Activated T-helper 1 cell treated with anti-CD3 and anti-CD28 coated beads, Interleukin-12 subunit alpha, Interleukin-12 subunit beta, Interleukin-2, Interleukin-4 antibody, amounts not matched to agents 30 ng/mL and 10 ng/mL and 1 ng/mL, durations not matched to agents 14 hours and 24 hours and 36 hours (primary cell): ENCODE results near the gene GPRASP2. TPM values are rescaled to one million over a fixed set of nuclear protein-coding genes. Genes with fewer than 3 reads are reported as not detected.
A peak's percentile ranks its signal among the peaks of the same experiment; 100 is the strongest.
"Not testable (repeated sequence)": the region's sequence is repeated elsewhere in the genome, so short reads cannot be mapped to it uniquely, and the experiment has no call there.

ENCODE experiments used
- DNase-seq: peaks from one replicate; pipeline ENCODE4 v3.0.0; 2021; ENCODE audit warnings: low spot score
- H3K27ac Mint-ChIP-seq: one replicate; pipeline ENCODE4 v1.8.0; 2021; ENCODE audit warnings: mild to moderate bottlenecking, mixed read lengths
- H3K27me3 Mint-ChIP-seq: one replicate; pipeline ENCODE4 v1.8.0; 2022; ENCODE audit warnings: mild to moderate bottlenecking, moderate library complexity, mixed read lengths; ENCODE audit not compliant: insufficient read depth
- H3K36me3 Mint-ChIP-seq: one replicate; pipeline ENCODE4 v1.8.0; 2021; ENCODE audit warnings: low read depth, mixed read lengths
- H3K4me1 Mint-ChIP-seq: one replicate; pipeline ENCODE4 v1.8.0; 2021; ENCODE audit warnings: low read depth, mixed read lengths
- H3K4me3 Mint-ChIP-seq: one replicate; pipeline ENCODE4 v1.8.0; 2021; ENCODE audit warnings: mild to moderate bottlenecking, moderate library complexity, mixed read lengths
- H3K9me3 Mint-ChIP-seq: one replicate; pipeline ENCODE4 v1.8.0; 2021; ENCODE audit warnings: mixed read lengths
- intact Hi-C: fragments of 100-400 bp; cut with micrococcal nuclease; formaldehyde crosslinking; loops from one replicate; pipeline ENCODE4 v1.15.1; 2024
- total RNA-seq: library from RNA; stranded (reverse); gene quantifications from 2 replicates; pipeline ENCODE4 v1.2.3, GENCODE V29; 2022

GPRASP2 gene
- total RNA-seq, 1 donor from 2014 or later, result 0.10 TPM

GRCh38 chrX:102714994-102715393 is 2.7 kb downstream of the GPRASP2 start:
- no peak overlapping the region for H3K4me3 Mint-ChIP-seq
- peaks cover under 1% of the 10 kb centered on the region for H3K4me1 Mint-ChIP-seq
- DNase-seq, result no peak
- no peaks in the 10 kb centered on the region for H3K9me3 Mint-ChIP-seq
- no peaks in the 10 kb centered on the region for H3K36me3 Mint-ChIP-seq
- H3K27ac Mint-ChIP-seq, result no peak overlapping the region
- intact Hi-C loops, result no loop called here
- H3K27me3 Mint-ChIP-seq, result peaks cover 18% of the 10 kb centered on the region

- H3K36me3 Mint-ChIP-seq, result no peaks in the 10 kb centered on the region
- intact Hi-C loops, result no loop called here
- no peaks in the 10 kb centered on the region for H3K9me3 Mint-ChIP-seq
- H3K27me3 Mint-ChIP-seq, result peaks cover 12% of the 10 kb centered on the region
- no peak for DNase-seq
- peaks cover 10% of the 10 kb centered on the region for H3K4me1 Mint-ChIP-seq
- no peak overlapping the region for H3K4me3 Mint-ChIP-seq
- no peak overlapping the region for H3K27ac Mint-ChIP-seq
Measured at GRCh38 chrX:102715967-102716366, 3.7 kb downstream of the GPRASP2 start.

GRCh38 chrX:102720237-102721168 is 8.3 kb downstream of the GPRASP2 start, which contains the start of gene GPRASP3:
TSS of gene GPRASP3 (plus strand) at chrX:102720743. CDS start at chrX:102748996, 28,253 bp downstream.
- intact Hi-C loops, result loop anchor here (1.0 to 2.0 kb wide), 3 partner anchors 49 to 122 kb away; partner anchors contain the start of gene ARMCX5
- H3K27ac Mint-ChIP-seq, result peak within 1 kb of the TSS; percentile 88
- no peaks in the 10 kb centered on the region for H3K9me3 Mint-ChIP-seq
- H3K4me1 Mint-ChIP-seq, result peaks cover 11% of the 10 kb centered on the region
- H3K36me3 Mint-ChIP-seq, result no peaks in the 10 kb centered on the region
- H3K27me3 Mint-ChIP-seq, result no peaks in the 10 kb centered on the region
- peak; percentile 56 for DNase-seq
- H3K4me3 Mint-ChIP-seq, result peak within 1 kb of the TSS; percentile 88

GRCh38 chrX:102721169-102721506 is 8.9 kb downstream of the GPRASP2 start:
- DNase-seq, H3K9me3 Mint-ChIP-seq, H3K27me3 Mint-ChIP-seq, H3K36me3 Mint-ChIP-seq, H3K27ac Mint-ChIP-seq: not testable (repeated sequence)
- intact Hi-C loops, result loop anchor here (2.0 kb wide), 2 partner anchors 62 to 122 kb away; partner anchors contain the start of gene ARMCX5
- Mint-ChIP-seq H3K4me1 (peaks cover 11% of the 10 kb centered on the region), H3K4me3 (peak overlapping the region; percentile 88)

GRCh38 chrX:102723456-102723855 is 11.2 kb downstream of the GPRASP2 start:
- no peaks in the 10 kb centered on the region for H3K36me3 Mint-ChIP-seq
- no peak overlapping the region for H3K27ac Mint-ChIP-seq
- no peak for DNase-seq
- peaks cover 11% of the 10 kb centered on the region for H3K4me1 Mint-ChIP-seq
- H3K9me3 Mint-ChIP-seq, result no peaks in the 10 kb centered on the region
- no peak overlapping the region for H3K4me3 Mint-ChIP-seq
- H3K27me3 Mint-ChIP-seq, result no peaks in the 10 kb centered on the region
- intact Hi-C loops, result no loop called here

- H3K36me3 Mint-ChIP-seq, result no peaks in the 10 kb centered on the region
- H3K9me3 Mint-ChIP-seq, result no peaks in the 10 kb centered on the region
- H3K4me3 Mint-ChIP-seq, result no peak overlapping the region
- H3K4me1 Mint-ChIP-seq, result no peaks in the 10 kb centered on the region
- no peak for DNase-seq
- no peaks in the 10 kb centered on the region for H3K27me3 Mint-ChIP-seq
- intact Hi-C loops, result no loop called here
- no peak overlapping the region for H3K27ac Mint-ChIP-seq
Measured at GRCh38 chrX:102727761-102728160, 15.5 kb downstream of the GPRASP2 start.

GRCh38 chrX:102728646-102729045 is 16.4 kb downstream of the GPRASP2 start:
- Mint-ChIP-seq H3K27ac (no peak overlapping the region), H3K4me3 (no peak overlapping the region), H3K27me3 (no peaks in the 10 kb centered on the region), H3K9me3 (no peaks in the 10 kb centered on the region), H3K36me3 (no peaks in the 10 kb centered on the region), H3K4me1 (no peaks in the 10 kb centered on the region)
- intact Hi-C loops, result no loop called here
- no peak for DNase-seq

- Mint-ChIP-seq H3K4me3 (no peak overlapping the region), H3K9me3 (no peaks in the 10 kb centered on the region), H3K27me3 (no peaks in the 10 kb centered on the region), H3K4me1 (no peaks in the 10 kb centered on the region), H3K27ac (no peak overlapping the region), H3K36me3 (no peaks in the 10 kb centered on the region)
- intact Hi-C loops, result no loop called here
- DNase-seq, result no peak
Measured at GRCh38 chrX:102739657-102740056, 27.4 kb downstream of the GPRASP2 start.

- H3K36me3 Mint-ChIP-seq, result no peaks in the 10 kb centered on the region
- H3K27ac Mint-ChIP-seq, result no peak overlapping the region
- intact Hi-C loops, result no loop called here
- H3K27me3 Mint-ChIP-seq, result no peaks in the 10 kb centered on the region
- no peak overlapping the region for H3K4me3 Mint-ChIP-seq
- H3K4me1 Mint-ChIP-seq, result no peaks in the 10 kb centered on the region
- no peaks in the 10 kb centered on the region for H3K9me3 Mint-ChIP-seq
- DNase-seq, result no peak
Measured at GRCh38 chrX:102744307-102744706, 32.1 kb downstream of the GPRASP2 start.

- no peak overlapping the region for H3K27ac Mint-ChIP-seq
- peak overlapping the region; percentile 33 for H3K4me3 Mint-ChIP-seq
- DNase-seq, result no peak
- intact Hi-C loops, result no loop called here
- H3K4me1 Mint-ChIP-seq, result no peaks in the 10 kb centered on the region
- H3K27me3 Mint-ChIP-seq, result no peaks in the 10 kb centered on the region
- H3K9me3 Mint-ChIP-seq, result no peaks in the 10 kb centered on the region
- no peaks in the 10 kb centered on the region for H3K36me3 Mint-ChIP-seq
Measured at GRCh38 chrX:102745513-102745856, 33.2 kb downstream of the GPRASP2 start.

GRCh38 chrX:102745857-102746584 is 33.8 kb downstream of the GPRASP2 start:
- no peaks in the 10 kb centered on the region for H3K27me3 Mint-ChIP-seq
- no peak for DNase-seq
- intact Hi-C loops, result no loop called here
- H3K27ac Mint-ChIP-seq, result no peak overlapping the region
- no peaks in the 10 kb centered on the region for H3K36me3 Mint-ChIP-seq
- peak overlapping the region; percentile 78 for H3K4me3 Mint-ChIP-seq
- H3K4me1 Mint-ChIP-seq, result no peaks in the 10 kb centered on the region
- no peaks in the 10 kb centered on the region for H3K9me3 Mint-ChIP-seq

GRCh38 chrX:102765217-102765616 is 53.0 kb downstream of the GPRASP2 start:
- no peaks in the 10 kb centered on the region for H3K27me3 Mint-ChIP-seq
- H3K4me3 Mint-ChIP-seq, result no peak overlapping the region
- H3K4me1 Mint-ChIP-seq, result peaks cover 5% of the 10 kb centered on the region
- intact Hi-C loops, result loop anchor here (5.0 to 10.0 kb wide), 3 partner anchors 250 to 1360 kb away; partner anchors contain the start of genes ARMCX6, GLA, HNRNPH2 and TMSB15A
- no peaks in the 10 kb centered on the region for H3K9me3 Mint-ChIP-seq
- no peaks in the 10 kb centered on the region for H3K36me3 Mint-ChIP-seq
- H3K27ac Mint-ChIP-seq, result no peak overlapping the region
- no peak for DNase-seq

- Mint-ChIP-seq H3K4me3 (no peak overlapping the region), H3K9me3 (no peaks in the 10 kb centered on the region), H3K27ac (no peak overlapping the region), H3K27me3 (no peaks in the 10 kb centered on the region), H3K36me3 (no peaks in the 10 kb centered on the region), H3K4me1 (peaks cover 8% of the 10 kb centered on the region)
- intact Hi-C loops, result loop anchor here (5.0 to 10.0 kb wide), 3 partner anchors 251 to 1361 kb away; partner anchors contain the start of genes ARMCX6, GLA, HNRNPH2 and TMSB15A
- DNase-seq, result no peak
Measured at GRCh38 chrX:102765809-102766208, 53.6 kb downstream of the GPRASP2 start.
